HG03457 (cell line): ENCODE results near the gene STS.
"Not testable (repeated sequence)": the region's sequence is repeated elsewhere in the genome, so short reads cannot be mapped to it uniquely, and the experiment has no call there.

Source experiments
- ATAC-seq: cut with Tn5 transposase; IDR thresholded peaks from one replicate; pipeline ENCODE4 v1.9.1; 2021; ENCODE audit warnings: moderate number of reproducible peaks; ENCODE audit not compliant: unreplicated experiment

The STS gene

GRCh38 chrX:7178859-7179258 lies 31.3 kb downstream of the STS start:
- not testable (repeated sequence) for ATAC-seq

GRCh38 chrX:7179446-7179845 lies 31.9 kb downstream of the STS start:
- ATAC-seq = no peak

GRCh38 chrX:7184816-7185215 lies 37.3 kb downstream of the STS start:
- no peak for ATAC-seq

- ATAC-seq = no peak
Measured at GRCh38 chrX:7188672-7189071, 41.2 kb downstream of the STS start.

- no peak for ATAC-seq
Measured at GRCh38 chrX:7190157-7190556, 42.6 kb downstream of the STS start.

- no peak for ATAC-seq
Measured at GRCh38 chrX:7191681-7192110, 44.2 kb downstream of the STS start.

GRCh38 chrX:7192871-7193270 lies 45.4 kb downstream of the STS start:
- ATAC-seq = no peak

GRCh38 chrX:7194606-7195005 lies 47.1 kb downstream of the STS start:
- no peak for ATAC-seq
